ENCODE data around the gene NFKB2. TPM values are rescaled to one million over a fixed set of nuclear protein-coding genes. Genes with fewer than 3 reads are reported as not detected.

NFKB2 gene
- total and polyA plus RNA-seq, 2 of the 4 experiments (the other 2 are of a cell fraction) = 16.1 to 32.3 TPM

- H3K9ac ChIP-seq (ENCODE audit: low read depth, low read length) = no peak overlapping the region
- no peak overlapping the region for H3K56ac ChIP-seq (ENCODE audit: extremely low read depth, insufficient read depth, low read length)
- no peak overlapping the region for H2BK5ac ChIP-seq (ENCODE audit: low read depth, low read length, poor library complexity, severe bottlenecking)
- H2AK9ac ChIP-seq (replicated peaks; ENCODE audit: low read depth, low read length, poor library complexity) = no peak overlapping the region
- peaks cover 6% of the 10 kb centered on the region for H3K4me1 ChIP-seq (ENCODE audit: control insufficient read depth, insufficient read depth, low read length)
- H2BK15ac ChIP-seq (ENCODE audit: low read depth, low read length) = no peak overlapping the region
- 0 out of 2 replicates have a peak, but pooled peaks cover 4% of the 10 kb centered on the region for H3K9me1 ChIP-seq (ENCODE audit: insufficient read depth, low read length)
- H3K27me3 ChIP-seq (ENCODE audit: control insufficient read depth, insufficient read depth, low read length) = no peaks in the 10 kb centered on the region
- no peak overlapping the region for H3K4ac ChIP-seq (ENCODE audit: low read depth, low read length)
- CTCF ChIA-PET = no interaction called here
- H3K4me3 ChIP-seq (ENCODE audit: insufficient read depth, low read depth, low read length) = no peak overlapping the region
- H3K18ac ChIP-seq (ENCODE audit: low read depth, low read length) = no peak overlapping the region
- H2BK120ac ChIP-seq (ENCODE audit: low read depth, low read length) = no peak overlapping the region
- in situ Hi-C loops (cut with MboI; ENCODE audit: low sequenced_read_pairs) (no loop called here), dilution Hi-C loops (cut with HindIII; ENCODE audit: low sequenced_read_pairs, unreplicated experiment) (no loop called here), intact Hi-C loops (cut with micrococcal nuclease) (no loop called here)
- TF ChIP-seq SMC3 (IDR thresholded peaks at IDR 0.05; ENCODE audit: low read depth, low read length) = no peak
- TF ChIP-seq USF2 (IDR thresholded peaks at IDR 0.05; ENCODE audit: low read depth, low read length) = no peak
- TF ChIP-seq FOS (IDR thresholded peaks at IDR 0.05; ENCODE audit: low read depth, low read length) = no peak
- no peak for TF ChIP-seq CTCF (conservative IDR thresholded peaks at IDR 0.05; ENCODE audit: low read depth, low read length)
- TF ChIP-seq MXI1 (IDR thresholded peaks at IDR 0.05; ENCODE audit: borderline replicate concordance, low read depth, low read length) = no peak
- no peak for TF ChIP-seq RCOR1 (IDR thresholded peaks at IDR 0.05; ENCODE audit: insufficient replicate concordance, low read length)
- no peak for TF ChIP-seq CEBPB (IDR thresholded peaks at IDR 0.05; ENCODE audit: low read depth, low read length)
- no peak for TF ChIP-seq RAD21 (IDR thresholded peaks at IDR 0.05; ENCODE audit: low read length)
- TF ChIP-seq NFE2L2 (IDR thresholded peaks at IDR 0.05; ENCODE audit: low read depth, low read length) = no peak
- TF ChIP-seq MAFK (IDR thresholded peaks at IDR 0.05; ENCODE audit: low read depth, low read length) = no peak
- no peak for TF ChIP-seq MAZ (IDR thresholded peaks at IDR 0.05; ENCODE audit: borderline replicate concordance, low read depth, low read length)
- TF ChIP-seq BHLHE40 (IDR thresholded peaks at IDR 0.05; ENCODE audit: low read depth, low read length) = no peak
- no peak for TF ChIP-seq POLR2A (IDR thresholded peaks at IDR 0.05; ENCODE audit: low read depth, low read length)
- no peak overlapping the region for H4K91ac ChIP-seq (ENCODE audit: insufficient read depth, low read depth, low read length)
- H4K8ac ChIP-seq (ENCODE audit: low read depth in 2 of 2, low read length in 2 of 2) = no peak overlapping the region
- no peak overlapping the region for H2BK20ac ChIP-seq (ENCODE audit: low read depth, low read length)
- no peak overlapping the region for H3K23ac ChIP-seq (ENCODE audit: low read depth, low read length)
- 67% methylated on average over 5 of the region's 8 CpGs; no CpG with 5 or more reads in 1 of the 2 experiments for WGBS, 2 experiments (ENCODE audit: extremely low coverage in 2 of 2, insufficient read length in 1 of 2)
- H4K5ac ChIP-seq (ENCODE audit: low read depth, low read length) = no peak overlapping the region
- no peaks in the 10 kb centered on the region for H4K20me1 ChIP-seq (ENCODE audit: insufficient read depth, low read length)
- no peak for ATAC-seq (ENCODE audit: low read depth)
- no peak for DNase-seq
- H3K36me3 ChIP-seq (ENCODE audit: control insufficient read depth, insufficient read depth, low read length) = no peaks in the 10 kb centered on the region; the same call in 1 of the 2 replicates
- peaks cover 9 to 42% of the 10 kb centered on the region in 2 experiments for H3K79me1 ChIP-seq (ENCODE audit: low read depth in 1 of 2, low read length in 2 of 2)
- H2AFZ ChIP-seq (replicated peaks; ENCODE audit: low read length, poor library complexity) = no peak overlapping the region
- H3K27ac ChIP-seq (ENCODE audit: insufficient read depth, low read length) = no peak overlapping the region
- H2AK5ac ChIP-seq (ENCODE audit: low read depth, low read length) = no peak overlapping the region
- no peak overlapping the region for H3K14ac ChIP-seq (replicated peaks; ENCODE audit: low read depth, low read length)
- BruUV-seq (replicated peaks) = no TSS peak
- no peaks in the 10 kb centered on the region for H3K9me3 ChIP-seq (ENCODE audit: control insufficient read depth, insufficient read depth, low read length)
- POLR2A ChIA-PET (ENCODE audit: unreplicated experiment) = no interaction called here
- no peak overlapping the region for H3K4me2 ChIP-seq (ENCODE audit: low read depth, low read length)
Observed at GRCh38 chr10:102429468-102429867, 34.0 kb downstream of the NFKB2 start.

All from IMR-90 (cell line).